Thyroid gland (tissue), 4 donors: ENCODE data around the gene PIM3.

Experiments used
- POLR2A ChIP-seq, 2 donors: fragments of 450-650 bp; IDR thresholded peaks; one replicate each; pipeline ENCODE4 v1.6.1; 2017; ENCODE audit warnings: antibody characterized with exemption in 2 of 2, mild to moderate bottlenecking in 2 of 2, moderate library complexity in 1 of 2
- TF ChIP-seq, protein P1 (sequence below), 6 experiments: fragments of 200-600 bp in 3 of 6; fragments of 450-650 bp in 3 of 6; sonication (generic) in 3 of 6; IDR thresholded peaks; one replicate each; pipeline ENCODE4 v1.5.1; 2016 to 2019; ENCODE audit warnings: antibody characterized with exemption in 6 of 6, mild to moderate bottlenecking in 2 of 6, inconsistent platforms in 1 of 6, moderate library complexity in 1 of 6

DNA sequence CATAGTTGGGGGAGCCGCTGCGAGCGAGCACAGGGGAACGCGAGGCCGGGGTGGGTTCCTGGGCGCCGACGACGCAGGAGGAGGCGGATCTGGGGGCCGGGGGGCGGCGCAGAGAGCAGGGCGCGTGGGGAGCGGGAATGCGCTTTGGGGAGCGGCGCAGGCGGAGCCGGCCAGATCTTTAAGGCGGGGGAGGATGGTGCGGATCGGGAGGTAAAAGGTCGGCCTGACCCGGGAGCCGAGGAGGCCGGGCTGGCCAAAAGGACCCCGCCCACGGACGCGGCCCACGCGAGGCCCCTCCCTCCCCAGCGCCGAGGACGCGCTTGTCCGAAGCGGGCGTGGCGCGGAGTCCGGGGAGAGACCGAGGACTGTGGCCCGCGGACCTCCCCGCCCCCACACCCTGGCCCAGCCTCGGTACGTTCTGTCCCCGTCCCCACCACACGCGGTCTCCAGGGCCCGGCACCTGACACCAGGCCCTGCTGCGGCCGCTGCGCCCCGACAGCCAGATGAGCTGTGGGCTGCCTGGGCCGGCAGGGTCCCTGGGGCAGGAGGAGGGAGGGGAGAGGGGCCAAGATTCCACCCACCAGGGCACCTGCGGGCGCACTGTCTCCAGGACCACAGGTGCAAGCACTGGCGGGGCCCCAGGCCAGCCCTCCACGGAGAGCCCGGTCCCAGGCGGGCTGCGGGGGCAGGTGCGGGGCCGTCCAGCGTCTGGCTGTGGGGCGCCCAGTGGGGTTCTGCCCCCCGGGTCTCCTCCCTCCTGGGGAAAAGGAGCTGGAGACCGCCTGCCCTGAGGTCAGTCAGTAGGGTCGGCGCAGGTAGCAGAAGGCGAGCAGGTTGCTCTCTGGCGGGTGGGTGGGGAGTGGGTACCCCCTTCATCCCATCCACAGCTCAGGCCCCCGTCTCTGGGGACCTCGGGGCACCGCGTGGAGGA is 10.9 kb downstream of the PIM3 start:
- peak in 1 of 2 donors; percentile 25 for TF ChIP-seq POLR2A (IDR thresholded peaks at IDR 0.05)
- TF ChIP-seq, protein P1, sequence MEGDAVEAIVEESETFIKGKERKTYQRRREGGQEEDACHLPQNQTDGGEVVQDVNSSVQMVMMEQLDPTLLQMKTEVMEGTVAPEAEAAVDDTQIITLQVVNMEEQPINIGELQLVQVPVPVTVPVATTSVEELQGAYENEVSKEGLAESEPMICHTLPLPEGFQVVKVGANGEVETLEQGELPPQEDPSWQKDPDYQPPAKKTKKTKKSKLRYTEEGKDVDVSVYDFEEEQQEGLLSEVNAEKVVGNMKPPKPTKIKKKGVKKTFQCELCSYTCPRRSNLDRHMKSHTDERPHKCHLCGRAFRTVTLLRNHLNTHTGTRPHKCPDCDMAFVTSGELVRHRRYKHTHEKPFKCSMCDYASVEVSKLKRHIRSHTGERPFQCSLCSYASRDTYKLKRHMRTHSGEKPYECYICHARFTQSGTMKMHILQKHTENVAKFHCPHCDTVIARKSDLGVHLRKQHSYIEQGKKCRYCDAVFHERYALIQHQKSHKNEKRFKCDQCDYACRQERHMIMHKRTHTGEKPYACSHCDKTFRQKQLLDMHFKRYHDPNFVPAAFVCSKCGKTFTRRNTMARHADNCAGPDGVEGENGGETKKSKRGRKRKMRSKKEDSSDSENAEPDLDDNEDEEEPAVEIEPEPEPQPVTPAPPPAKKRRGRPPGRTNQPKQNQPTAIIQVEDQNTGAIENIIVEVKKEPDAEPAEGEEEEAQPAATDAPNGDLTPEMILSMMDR (IDR thresholded peaks at IDR 0.05), result no peak
